GM19099 (cell line): ENCODE data around the gene PHOX2A.

Experiments used
- POLR2A ChIP-seq: IDR thresholded peaks from 3 replicates; pipeline ENCODE4 v1.6.1; 2011; ENCODE audit warnings: low read depth; ENCODE audit not compliant: insufficient read length; ENCODE audit errors: extremely low read depth

Gene PHOX2A

DNA sequence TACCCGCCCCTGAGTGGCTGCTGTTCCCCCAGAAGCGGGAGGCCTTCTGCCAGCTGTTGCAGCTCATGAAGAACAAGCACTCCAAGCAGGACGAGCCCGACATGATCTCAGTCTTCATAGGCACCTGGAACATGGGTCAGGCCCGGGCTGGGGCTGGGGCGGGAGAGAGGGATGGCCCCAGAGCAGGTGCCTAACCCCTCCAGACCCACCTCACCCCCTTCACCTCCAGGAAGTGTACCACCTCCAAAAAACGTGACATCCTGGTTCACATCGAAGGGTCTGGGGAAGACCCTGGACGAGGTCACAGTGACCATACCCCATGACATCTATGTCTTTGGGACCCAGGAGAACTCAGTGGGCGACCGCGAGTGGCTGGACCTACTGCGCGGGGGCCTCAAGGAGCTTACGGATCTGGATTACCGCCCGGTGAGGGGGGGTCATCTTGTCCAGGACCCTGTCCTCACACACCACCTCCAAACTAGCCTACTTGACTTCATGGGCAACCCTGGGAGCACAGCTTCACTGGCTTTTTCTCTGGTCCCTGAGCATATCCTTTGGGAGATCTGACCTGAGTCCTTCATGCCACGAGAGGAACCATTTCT, 13.1 kb downstream of the PHOX2A start:
- no peak for TF ChIP-seq POLR2A

GRCh38 chr11:72229925-72230763, 13.8 kb downstream of the PHOX2A start:
- no peak for TF ChIP-seq POLR2A

- TF ChIP-seq POLR2A, result no peak
Observed at GRCh38 chr11:72229336-72229924, 14.5 kb downstream of the PHOX2A start.

GRCh38 chr11:72228844-72229231, 15.1 kb downstream of the PHOX2A start:
- TF ChIP-seq POLR2A, result no peak

GRCh38 chr11:72228229-72228843, 15.6 kb downstream of the PHOX2A start:
- TF ChIP-seq POLR2A, result no peak

GRCh38 chr11:72227316-72228228, 16.4 kb downstream of the PHOX2A start:
- no peak for TF ChIP-seq POLR2A

GRCh38 chr11:72226701-72227100, 17.3 kb downstream of the PHOX2A start:
- no peak for TF ChIP-seq POLR2A

DNA sequence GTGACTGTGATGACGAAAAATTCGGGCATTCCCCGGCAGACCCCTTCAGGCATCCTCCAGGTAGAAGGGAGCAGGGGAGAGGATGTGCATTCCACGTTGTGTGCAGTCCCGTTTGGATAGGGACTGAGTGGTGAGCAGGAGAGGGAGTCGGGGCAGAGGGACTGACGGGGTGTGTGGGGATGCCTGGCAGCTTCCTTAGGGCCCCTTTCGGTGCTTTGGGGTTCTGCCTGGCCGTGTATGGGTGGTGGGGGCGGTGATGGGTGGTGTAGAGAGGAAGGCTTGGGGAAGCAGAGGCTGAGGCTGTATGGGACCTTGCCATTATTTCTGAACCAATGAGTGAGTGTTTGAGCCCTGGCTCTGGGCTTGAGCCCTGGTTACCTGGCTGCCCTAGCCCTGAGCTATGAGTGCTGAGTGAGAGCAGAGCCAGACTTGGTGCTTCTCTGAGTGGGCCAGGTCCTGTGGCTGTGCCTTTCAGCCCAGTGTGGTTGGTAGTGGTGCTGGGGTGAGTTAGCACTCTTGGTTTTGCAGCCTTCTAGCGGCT, 18.5 kb downstream of the PHOX2A start:
- peak; percentile 22 for TF ChIP-seq POLR2A

DNA sequence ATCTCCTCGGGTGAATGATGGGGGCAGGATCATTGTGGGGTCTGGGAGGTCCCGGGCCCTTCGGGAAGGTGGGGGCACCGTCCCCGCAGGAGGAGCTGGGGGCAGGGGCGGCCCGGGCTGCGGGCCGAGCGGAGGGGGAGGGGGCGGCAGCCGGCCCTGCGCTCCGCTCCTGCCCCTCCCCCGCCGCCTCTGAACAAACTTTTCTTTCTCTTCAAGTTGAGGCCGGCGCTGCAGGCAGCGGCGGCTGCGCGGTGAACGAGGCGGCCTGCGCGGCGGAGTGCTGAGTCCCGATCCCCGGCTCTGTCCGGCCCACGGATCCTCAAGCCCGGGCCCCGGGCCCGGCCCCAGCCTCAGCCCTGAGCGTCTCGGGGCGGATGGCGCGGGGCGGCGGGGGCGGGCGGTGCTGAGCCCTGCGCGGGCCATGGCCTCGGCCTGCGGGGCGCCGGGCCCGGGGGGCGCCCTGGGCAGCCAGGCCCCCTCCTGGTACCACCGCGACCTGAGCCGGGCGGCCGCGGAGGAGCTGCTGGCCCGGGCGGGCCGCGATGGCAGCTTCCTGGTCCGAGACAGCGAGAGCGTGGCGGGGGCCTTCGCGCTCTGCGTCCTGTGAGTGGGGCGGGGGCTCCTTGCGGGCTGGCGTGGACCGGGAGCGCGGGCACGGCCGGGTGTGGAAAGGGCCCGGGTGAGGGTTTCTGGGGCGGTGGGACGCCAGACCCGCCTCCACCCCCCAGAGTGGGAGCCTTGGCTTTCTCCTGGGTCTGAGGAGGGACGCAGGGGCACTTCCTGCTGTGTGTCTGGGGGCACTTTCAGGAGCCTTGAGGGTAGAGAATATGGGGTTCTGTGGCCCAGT, 19.2 kb downstream of the PHOX2A start, which contains the start of gene INPPL1:
TSS of gene INPPL1 (plus strand) at position 204 of the 847 bp plus-strand sequence. CDS start at position 422, 218 bp downstream.
- no peak for TF ChIP-seq POLR2A

- TF ChIP-seq POLR2A, result peak; percentile 52
Observed at GRCh38 chr11:72223615-72224563, 20.1 kb downstream of the PHOX2A start.

DNA sequence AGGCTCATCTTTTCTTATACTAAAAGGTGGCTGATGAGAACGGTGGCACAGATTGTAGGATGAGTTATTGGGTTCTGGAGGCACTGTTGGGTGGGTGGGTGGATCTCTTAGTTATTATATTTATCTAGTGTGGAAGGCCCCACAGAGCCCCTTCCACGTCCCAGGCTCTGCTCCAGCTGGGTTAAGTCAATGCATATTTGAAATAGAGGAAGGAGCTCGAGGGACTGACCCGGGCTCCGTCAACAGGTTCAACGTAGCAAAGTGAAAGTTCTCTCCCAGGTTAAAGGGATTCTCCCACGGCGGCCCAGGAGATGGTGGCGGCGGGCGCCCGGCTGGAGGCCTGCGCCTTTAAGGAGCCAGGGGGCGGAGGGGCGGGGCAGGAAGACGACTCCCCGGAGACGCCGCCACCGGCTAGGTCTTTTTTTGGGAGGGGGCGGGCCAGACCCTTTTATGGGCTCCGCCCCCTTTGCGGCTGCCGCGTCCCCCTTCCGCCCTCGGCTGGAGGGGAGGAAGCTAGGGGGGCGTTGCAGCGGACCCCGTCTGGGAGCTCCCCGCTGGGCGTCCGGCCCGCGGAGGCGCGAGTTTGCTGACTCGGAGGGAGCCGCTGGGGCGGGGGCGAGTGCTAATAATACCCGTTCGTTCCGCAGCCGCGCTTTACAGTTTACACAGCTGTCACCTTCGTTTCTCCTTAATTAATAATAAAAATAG, 20.9 kb downstream of the PHOX2A start:
- TF ChIP-seq POLR2A, result peak; percentile 34
